Measurements from ENCODE around the gene DUSP5.
A peak's percentile ranks its signal among the peaks of the same experiment; 100 is the strongest.

DUSP5 gene

GRCh38 chr10:110498087-110498981 is 627 bp downstream of the DUSP5 start:
- Histone ChIP-seq H3K79me2 (no peaks in the 10 kb centered on the region), H2AFZ (peak overlapping the region; percentile 40), H3K4me3 (ENCODE audit: low read depth, low read length) (peak overlapping the region; percentile 35), H3K9me3 (ENCODE audit: control insufficient read depth, low read length) (no peaks in the 10 kb centered on the region), H3K4me2 (ENCODE audit: low read length) (no peak overlapping the region), H3K9ac (no peak overlapping the region), H3K27ac (peak overlapping the region; percentile 53), H3K4me1 (no peaks in the 10 kb centered on the region), H3K27me3 (ENCODE audit: control insufficient read depth, insufficient read depth, low read length) (peaks cover 4% of the 10 kb centered on the region), H3K36me3 (ENCODE audit: control insufficient read depth, insufficient read depth, low read length) (no peaks in the 10 kb centered on the region)
- TF ChIP-seq CTCF (IDR thresholded peaks at IDR 0.05), result no peak

- TF ChIP-seq CTCF (IDR thresholded peaks at IDR 0.05), result no peak
- no peaks in the 10 kb centered on the region for H3K4me1 ChIP-seq
- H2AFZ ChIP-seq, result no peak overlapping the region
- no peak overlapping the region for H3K4me2 ChIP-seq (ENCODE audit: low read length)
- peak overlapping the region; percentile 35 for H3K4me3 ChIP-seq (ENCODE audit: low read depth, low read length)
- H3K27me3 ChIP-seq (ENCODE audit: control insufficient read depth, insufficient read depth, low read length), result peaks cover 4% of the 10 kb centered on the region
- H3K9me3 ChIP-seq (ENCODE audit: control insufficient read depth, low read length), result no peaks in the 10 kb centered on the region
- no peaks in the 10 kb centered on the region for H3K79me2 ChIP-seq
- peak overlapping the region; percentile 53 for H3K27ac ChIP-seq
- H3K36me3 ChIP-seq (ENCODE audit: control insufficient read depth, insufficient read depth, low read length), result no peaks in the 10 kb centered on the region
- no peak overlapping the region for H3K9ac ChIP-seq
These were observed 1.5 kb downstream of the DUSP5 start for GRCh38 chr10:110498982-110499795.

GRCh38 chr10:110499796-110500514 is 2.2 kb downstream of the DUSP5 start:
- no peaks in the 10 kb centered on the region for H3K9me3 ChIP-seq (ENCODE audit: control insufficient read depth, low read length)
- H3K4me3 ChIP-seq (ENCODE audit: low read depth, low read length), result peak overlapping the region; percentile 13
- no peak overlapping the region for H3K27ac ChIP-seq
- H2AFZ ChIP-seq, result no peak overlapping the region
- H3K9ac ChIP-seq, result no peak overlapping the region
- no peak for TF ChIP-seq CTCF (IDR thresholded peaks at IDR 0.05)
- no peaks in the 10 kb centered on the region for H3K36me3 ChIP-seq (ENCODE audit: control insufficient read depth, insufficient read depth, low read length)
- no peaks in the 10 kb centered on the region for H3K79me2 ChIP-seq
- no peaks in the 10 kb centered on the region for H3K4me1 ChIP-seq
- peaks cover 4% of the 10 kb centered on the region for H3K27me3 ChIP-seq (ENCODE audit: control insufficient read depth, insufficient read depth, low read length)
- H3K4me2 ChIP-seq (ENCODE audit: low read length), result no peak overlapping the region

GRCh38 chr10:110500515-110500905 is 2.8 kb downstream of the DUSP5 start:
- TF ChIP-seq CTCF (IDR thresholded peaks at IDR 0.05), result no peak
- no peak overlapping the region for H2AFZ ChIP-seq
- no peaks in the 10 kb centered on the region for H3K79me2 ChIP-seq
- H3K4me3 ChIP-seq (ENCODE audit: low read depth, low read length), result peak overlapping the region; percentile 13
- H3K4me1 ChIP-seq, result no peaks in the 10 kb centered on the region
- no peaks in the 10 kb centered on the region for H3K36me3 ChIP-seq (ENCODE audit: control insufficient read depth, insufficient read depth, low read length)
- peaks cover 4% of the 10 kb centered on the region for H3K27me3 ChIP-seq (ENCODE audit: control insufficient read depth, insufficient read depth, low read length)
- no peak overlapping the region for H3K9ac ChIP-seq
- peak overlapping the region; percentile 33 for H3K27ac ChIP-seq
- no peaks in the 10 kb centered on the region for H3K9me3 ChIP-seq (ENCODE audit: control insufficient read depth, low read length)
- peak overlapping the region; percentile 5 for H3K4me2 ChIP-seq (ENCODE audit: low read length)
